ENCODE measurements around the gene CD82. TPM values are rescaled to one million over a fixed set of nuclear protein-coding genes. Genes with fewer than 3 reads are reported as not detected.

Gene CD82, protein sequence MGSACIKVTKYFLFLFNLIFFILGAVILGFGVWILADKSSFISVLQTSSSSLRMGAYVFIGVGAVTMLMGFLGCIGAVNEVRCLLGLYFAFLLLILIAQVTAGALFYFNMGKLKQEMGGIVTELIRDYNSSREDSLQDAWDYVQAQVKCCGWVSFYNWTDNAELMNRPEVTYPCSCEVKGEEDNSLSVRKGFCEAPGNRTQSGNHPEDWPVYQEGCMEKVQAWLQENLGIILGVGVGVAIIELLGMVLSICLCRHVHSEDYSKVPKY
- total RNA-seq = 4.8 and 18.5 TPM in 2 replicates

DNA sequence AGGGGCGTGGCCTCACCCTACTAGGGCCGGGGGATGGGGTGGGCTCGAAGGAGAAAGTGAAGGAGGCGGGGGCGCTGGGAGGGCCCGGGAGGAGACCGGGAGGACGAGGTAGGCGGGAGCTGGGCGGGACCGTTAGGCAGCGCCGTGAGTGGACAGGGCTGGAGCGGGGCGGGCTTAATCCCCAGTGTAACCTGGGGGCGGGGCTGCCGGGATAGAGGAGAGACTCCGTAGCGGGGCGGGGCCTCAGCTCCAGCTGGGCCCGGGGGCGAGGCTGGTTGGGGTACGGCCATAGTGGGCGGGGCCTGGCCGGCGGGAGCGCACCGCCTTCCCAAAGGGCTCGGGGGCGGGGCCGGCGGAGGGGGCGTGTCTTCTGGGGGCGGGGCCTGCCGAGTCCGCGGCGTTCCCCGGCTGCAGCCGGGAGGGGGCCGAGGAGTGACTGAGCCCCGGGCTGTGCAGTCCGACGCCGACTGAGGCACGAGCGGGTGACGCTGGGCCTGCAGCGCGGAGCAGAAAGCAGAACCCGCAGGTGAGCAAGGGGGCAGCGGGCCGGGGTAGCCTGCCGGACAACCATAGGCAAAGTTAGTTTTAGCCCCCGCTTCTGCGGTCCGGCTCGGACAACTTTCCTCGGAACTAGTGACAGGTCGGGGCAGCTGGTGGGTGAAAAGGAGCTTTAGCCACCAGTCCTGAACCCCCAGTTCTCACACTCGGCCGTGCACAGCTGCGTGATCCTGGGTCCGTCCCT, at the start of gene CD82:
CD82 (plus strand) TSS at position 453 of the 742 bp plus-strand sequence. CDS start 29,000 bp downstream, outside the sequence.
- DNase-seq (ENCODE audit: low read depth in 2 of 2) = peak; percentile 99

DNA sequence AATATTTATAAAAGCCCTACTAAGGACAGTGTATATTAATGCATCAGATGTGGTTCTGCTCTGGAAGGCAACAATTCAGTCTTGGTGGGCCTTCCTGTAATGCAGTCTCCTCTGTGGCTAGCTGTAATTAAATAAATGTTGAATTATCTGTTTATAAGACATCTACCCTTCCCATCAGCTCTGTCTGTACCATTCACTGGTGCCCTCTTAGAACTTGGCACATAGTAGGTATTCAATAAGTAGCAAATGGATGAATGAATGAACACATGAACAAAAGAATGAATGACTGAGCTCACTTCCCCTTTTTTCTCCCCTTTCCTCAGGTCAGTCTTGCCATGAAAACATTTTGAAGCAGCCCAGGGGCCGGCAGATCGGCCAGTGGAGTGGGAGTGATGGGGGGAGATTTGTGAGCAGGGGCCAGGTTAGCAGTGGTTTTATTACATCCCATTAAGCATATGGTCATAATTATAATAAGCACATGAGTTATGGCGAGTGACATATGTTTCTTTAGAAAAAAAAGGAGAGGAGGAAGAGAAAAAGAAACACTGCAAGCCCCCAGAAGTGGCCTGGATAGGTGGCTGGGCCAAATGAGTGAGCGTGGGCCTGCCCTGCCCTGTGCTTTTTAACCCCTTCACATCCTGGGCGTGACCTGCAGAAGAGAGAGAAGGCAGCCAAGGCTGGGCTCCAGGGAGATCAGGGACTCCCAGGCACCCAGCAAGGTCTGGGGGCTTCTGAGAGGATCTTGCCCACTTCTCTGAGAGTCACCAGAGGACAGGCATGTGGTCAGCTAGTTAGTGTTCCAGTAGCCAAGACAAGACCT, 48.6 kb upstream of the CD82 start:
- no peak for DNase-seq (ENCODE audit: low read depth in 2 of 2)

DNA sequence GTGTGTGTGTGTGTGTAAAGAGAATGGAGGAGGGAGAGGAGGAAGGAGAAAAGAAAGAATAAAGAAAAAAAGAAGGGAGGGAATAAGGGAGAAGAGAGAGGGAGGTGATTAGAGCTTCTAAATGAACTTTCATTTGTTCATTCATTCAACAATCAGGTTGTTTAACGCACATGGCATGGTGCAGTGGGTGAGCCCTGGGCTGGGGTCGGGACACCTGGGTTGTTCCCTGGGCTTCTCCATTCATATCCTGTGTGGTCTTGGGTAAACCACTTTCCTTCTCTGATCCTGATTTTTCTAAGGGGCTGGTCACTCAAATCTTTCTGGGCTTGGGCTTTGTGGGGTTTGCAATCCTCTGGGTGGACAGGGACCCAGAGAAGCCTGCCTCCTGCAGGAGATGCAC, 47.9 kb upstream of the CD82 start:
- DNase-seq (ENCODE audit: low read depth in 2 of 2) = no peak

DNA sequence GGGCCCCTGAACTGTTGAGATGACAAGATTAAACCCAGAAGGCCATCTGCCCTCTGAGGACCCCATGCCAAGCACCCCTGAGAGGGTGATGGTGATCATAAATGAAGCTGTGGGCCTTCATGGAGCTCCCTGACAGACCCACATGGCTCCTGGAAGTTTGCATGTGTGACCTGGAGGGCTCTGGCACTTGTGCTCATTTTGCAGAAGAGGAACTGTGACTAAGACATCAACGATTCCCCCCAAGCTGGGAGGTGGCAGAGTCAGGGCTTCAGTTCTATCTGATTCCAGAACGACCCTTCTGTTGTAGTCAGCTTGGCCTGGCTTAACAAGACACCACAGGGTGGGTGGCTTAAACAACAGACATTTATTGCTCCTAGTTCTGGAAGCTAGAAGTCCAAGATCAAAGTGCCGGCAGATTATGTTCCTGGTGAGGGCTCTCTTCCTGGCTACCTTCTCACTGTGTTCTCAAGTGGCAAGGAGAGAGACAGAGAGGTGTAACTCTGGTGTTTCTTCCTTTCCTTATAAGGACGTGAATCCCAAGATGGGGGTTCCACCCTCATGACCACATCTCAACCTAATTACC, 46.4 kb upstream of the CD82 start:
- no peak for DNase-seq (ENCODE audit: low read depth in 2 of 2)

DNA sequence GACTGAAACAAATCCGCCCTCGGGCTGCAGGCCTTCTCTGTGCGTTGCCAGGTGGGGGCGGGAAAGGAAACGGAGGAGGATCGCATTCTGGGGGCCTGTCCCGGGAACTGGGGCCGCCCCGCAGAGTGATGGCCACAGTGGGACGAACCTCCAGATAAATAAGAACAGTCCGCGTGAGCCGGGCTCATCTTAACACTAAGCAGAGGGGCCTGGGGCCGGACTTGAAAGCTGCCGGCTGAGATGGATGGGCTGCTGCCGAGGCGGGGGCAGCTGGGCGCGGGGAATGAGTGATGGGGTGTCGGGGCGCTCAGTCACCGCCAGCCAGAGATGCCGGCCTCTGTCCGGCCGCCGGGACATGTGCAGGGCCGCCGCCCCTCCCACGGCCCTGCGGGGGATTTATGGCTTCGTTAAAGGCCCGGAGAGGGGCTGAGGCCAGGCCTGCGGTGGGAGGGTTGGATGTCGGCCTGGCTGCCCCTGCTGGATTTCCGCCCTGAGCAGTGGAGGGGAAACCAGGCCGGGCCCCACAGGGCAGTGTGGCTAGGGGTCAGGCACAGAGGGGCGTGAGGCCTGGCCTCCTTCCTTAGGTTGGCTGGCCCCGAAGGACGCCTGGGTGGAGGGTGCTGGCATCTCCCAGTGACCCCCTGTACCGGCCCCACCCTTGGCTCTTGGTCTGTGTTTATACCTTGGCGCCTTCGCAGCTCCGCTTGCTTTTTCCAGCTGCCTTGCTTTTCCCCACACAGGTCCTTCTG, 45.3 kb upstream of the CD82 start:
- no peak for DNase-seq (ENCODE audit: low read depth in 2 of 2)

DNA sequence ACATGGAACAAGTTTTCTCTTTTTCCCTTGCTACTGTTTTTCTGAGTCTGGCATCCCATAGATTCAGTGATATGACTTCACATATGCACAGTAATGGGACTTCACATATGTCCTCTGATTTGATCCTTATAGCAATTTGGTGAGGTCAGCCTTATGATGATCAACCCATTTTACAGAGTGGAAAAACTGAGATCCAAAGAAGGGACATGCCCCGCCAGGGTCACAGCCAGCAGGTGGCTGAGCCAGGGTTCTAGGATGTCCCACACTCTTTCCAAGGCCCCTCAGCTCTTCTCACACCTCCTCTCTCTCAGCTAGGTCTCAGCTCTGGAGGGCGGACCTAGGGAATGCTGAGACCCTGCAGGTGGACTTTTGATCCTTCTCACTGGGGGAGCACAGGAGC, 44.3 kb upstream of the CD82 start:
- no peak for DNase-seq (ENCODE audit: low read depth in 2 of 2)

DNA sequence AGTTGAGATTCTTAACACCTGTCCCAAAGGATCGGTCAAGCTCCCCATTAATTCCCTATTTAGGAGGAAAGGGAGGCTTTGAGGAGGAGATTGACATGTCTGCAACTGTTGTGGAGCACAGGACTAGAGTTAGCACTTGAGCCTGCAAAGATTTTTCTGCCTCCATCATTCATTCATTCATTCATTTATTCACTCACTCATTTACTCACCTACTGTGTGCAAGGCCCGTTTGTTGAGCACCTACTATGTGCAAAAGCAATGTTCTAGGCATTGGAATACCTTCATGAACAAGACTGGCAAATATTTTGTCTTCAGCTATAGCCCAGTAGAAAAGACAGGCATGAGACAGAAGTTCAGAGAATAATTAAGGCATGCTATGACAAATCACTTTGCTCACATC, 43.2 kb upstream of the CD82 start:
- DNase-seq (ENCODE audit: low read depth in 2 of 2) = no peak

DNA sequence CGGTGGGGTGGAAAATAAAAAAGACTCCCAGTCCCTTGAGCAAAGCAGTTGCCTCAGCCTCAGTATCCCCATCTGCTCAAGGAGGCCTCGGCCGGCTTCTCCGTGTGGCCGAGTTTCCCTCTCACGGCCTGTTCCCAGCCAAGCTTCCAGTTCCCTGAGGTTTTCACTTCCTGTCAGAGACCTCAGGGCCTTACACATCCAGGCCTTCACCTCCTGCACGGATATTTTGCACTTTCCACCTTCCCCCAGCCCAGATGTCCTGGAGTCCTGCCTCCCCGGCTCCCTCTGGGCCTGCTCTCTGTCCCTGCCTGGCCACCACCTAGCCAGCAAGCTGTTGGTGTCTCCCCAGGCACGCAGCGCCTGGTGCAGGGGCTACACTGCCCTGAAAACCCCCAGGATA, 41.1 kb upstream of the CD82 start:
- no peak for DNase-seq (ENCODE audit: low read depth in 2 of 2)

GRCh38 chr11:44524751-44525201, 40.7 kb upstream of the CD82 start:
- DNase-seq (ENCODE audit: low read depth in 2 of 2) = no peak

- peak in 1 of 2 donors; percentile 12 for DNase-seq (ENCODE audit: low read depth in 2 of 2)
Measured at GRCh38 chr11:44525473-44526252, 39.8 kb upstream of the CD82 start.

- DNase-seq (ENCODE audit: low read depth in 2 of 2) = peak in 1 of 2 donors; percentile 15
Measured at GRCh38 chr11:44526438-44526837, 39.0 kb upstream of the CD82 start.

DNA sequence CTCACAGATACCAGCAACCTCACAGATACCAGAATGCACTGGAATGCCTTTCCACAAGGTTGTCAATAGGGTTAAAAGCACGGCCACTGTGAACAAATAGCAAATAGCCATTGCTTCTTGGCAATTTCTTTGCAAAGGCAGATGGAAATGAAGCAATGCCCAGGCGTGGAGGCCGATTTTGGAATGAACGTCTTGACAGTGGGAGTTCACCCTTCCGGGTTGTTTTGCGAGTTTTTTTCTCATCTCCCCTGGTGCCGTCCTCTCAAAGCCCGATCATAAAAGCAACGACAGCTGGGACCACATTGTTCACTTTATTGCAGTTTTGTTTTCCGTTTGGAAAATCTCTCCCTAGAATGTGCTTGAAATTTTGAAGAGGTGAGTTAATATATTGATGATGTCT, 38.0 kb upstream of the CD82 start:
- no peak for DNase-seq (ENCODE audit: low read depth in 2 of 2)

DNA sequence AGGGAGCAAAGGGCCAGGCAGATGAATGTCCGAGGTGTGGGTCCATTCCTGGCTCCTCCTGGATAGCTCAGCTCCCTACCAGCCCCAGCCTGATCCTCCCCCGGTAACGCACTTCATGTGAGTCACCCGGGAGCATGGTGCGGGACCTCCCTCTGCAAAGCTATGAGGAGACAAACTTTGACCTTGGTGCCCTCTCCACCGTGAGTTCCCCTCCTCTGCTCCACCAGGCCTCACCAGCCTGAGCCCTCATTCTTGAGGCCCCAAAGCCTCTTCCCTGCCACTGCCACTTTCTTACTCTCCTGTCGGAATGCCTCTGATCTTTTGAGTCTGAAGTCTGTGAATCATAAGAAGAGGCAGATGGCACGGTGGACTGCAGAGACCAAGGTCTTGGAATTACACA, 37.4 kb upstream of the CD82 start:
- DNase-seq (ENCODE audit: low read depth in 2 of 2) = no peak

- no peak for DNase-seq (ENCODE audit: low read depth in 2 of 2)
Measured at GRCh38 chr11:44528581-44528980, 36.9 kb upstream of the CD82 start.

- DNase-seq (ENCODE audit: low read depth in 2 of 2) = no peak
Measured at GRCh38 chr11:44529895-44530412, 35.5 kb upstream of the CD82 start.

- DNase-seq (ENCODE audit: low read depth in 2 of 2) = no peak
Measured at GRCh38 chr11:44530413-44531115, 34.9 kb upstream of the CD82 start.

DNA sequence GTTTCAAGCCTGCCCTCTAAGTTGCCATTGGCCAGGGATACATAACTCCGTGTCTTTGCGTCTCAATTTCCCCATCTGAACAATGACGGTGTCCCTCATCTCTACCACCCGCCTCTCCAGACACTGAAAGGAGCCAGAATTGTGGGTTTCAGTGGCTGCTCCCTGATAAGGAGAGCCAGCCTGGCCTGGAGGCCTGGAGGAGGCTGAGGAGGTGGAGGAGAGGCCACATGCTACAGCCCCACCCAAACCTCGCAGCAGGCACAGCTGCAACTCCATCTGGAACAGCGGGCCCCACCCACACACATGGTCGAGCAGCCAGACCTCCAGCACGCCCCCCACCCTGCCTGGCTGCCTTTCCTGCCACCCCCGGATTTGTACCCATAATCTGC, 34.4 kb upstream of the CD82 start:
- no peak for DNase-seq (ENCODE audit: low read depth in 2 of 2)

- DNase-seq (ENCODE audit: low read depth in 2 of 2) = no peak
Measured at GRCh38 chr11:44531636-44532035, 33.8 kb upstream of the CD82 start.

GRCh38 chr11:44532809-44533208, 32.7 kb upstream of the CD82 start:
- DNase-seq (ENCODE audit: low read depth in 2 of 2) = no peak

All from lung microvascular endothelial cell (primary cell).